H7 (cell line): ENCODE results near the gene ITGA1. TPM values are rescaled to one million over a fixed set of nuclear protein-coding genes. Genes with fewer than 3 reads are reported as not detected.

Experiments used
- DNase-seq: peaks from one replicate; pipeline ENCODE4 v3.0.0; 2012
- H3K27me3 ChIP-seq: 2 replicates; pipeline ENCODE4 v1.6.0; 2011; ENCODE audit warnings: mild to moderate bottlenecking, low read length; ENCODE audit not compliant: control insufficient read depth, insufficient read depth
- H3K36me3 ChIP-seq: replicated peaks from 2 replicates; pipeline ENCODE4 v1.5.1; 2011; ENCODE audit warnings: low read length; ENCODE audit not compliant: control insufficient read depth, insufficient read depth
- H3K4me3 ChIP-seq: 2 replicates; pipeline ENCODE4 v1.5.1; 2011; ENCODE audit warnings: low read depth, mild to moderate bottlenecking, control low read depth, low read length, moderate library complexity; ENCODE audit not compliant: insufficient read depth
- total RNA-seq: library from RNA; depleted of rRNA; stranded (reverse); fragments of >200 nt; shearing (Covaris generic); gene quantifications from 2 replicates; pipeline ENCODE4 v1.2.3, GENCODE V29; 2014

ITGA1 gene
- total RNA-seq, 1 experiment from 2014 or later, result 2.6 TPM

DNA sequence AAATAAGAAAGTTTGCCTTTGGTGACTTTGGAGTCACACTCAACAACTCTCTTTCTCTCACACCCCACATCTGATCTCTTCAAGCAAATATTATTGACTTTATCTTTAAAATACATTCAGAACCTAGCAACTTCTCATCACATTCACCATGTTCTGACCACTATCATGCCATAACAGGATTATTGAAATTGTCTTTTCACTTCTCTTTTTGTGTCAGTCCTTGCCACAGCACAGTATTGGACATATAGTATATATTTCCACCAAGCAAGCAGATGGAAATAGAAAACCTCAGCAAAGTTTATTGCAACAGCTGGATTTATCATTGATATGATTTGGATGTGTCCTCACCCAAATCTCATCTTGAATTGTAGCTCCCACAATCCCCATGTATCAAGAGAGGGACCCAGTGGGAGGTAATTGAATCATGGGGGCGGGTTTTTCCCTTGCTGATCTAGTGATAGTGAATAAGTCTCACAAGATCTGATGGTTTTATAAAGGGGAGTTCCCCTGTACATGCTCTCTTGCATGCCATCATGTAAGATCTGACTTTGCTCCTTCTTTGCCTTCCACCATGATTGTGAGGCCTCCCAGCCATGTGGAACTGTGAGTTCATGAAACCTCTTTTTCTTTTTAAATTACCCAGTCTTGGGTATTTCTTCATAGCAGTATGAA, 26.9 kb upstream of the ITGA1 start:
- Histone ChIP-seq H3K27me3 (no peaks in the 10 kb centered on the region), H3K36me3 (no peaks in the 10 kb centered on the region), H3K4me3 (no peak overlapping the region)
- no peak for DNase-seq

DNA sequence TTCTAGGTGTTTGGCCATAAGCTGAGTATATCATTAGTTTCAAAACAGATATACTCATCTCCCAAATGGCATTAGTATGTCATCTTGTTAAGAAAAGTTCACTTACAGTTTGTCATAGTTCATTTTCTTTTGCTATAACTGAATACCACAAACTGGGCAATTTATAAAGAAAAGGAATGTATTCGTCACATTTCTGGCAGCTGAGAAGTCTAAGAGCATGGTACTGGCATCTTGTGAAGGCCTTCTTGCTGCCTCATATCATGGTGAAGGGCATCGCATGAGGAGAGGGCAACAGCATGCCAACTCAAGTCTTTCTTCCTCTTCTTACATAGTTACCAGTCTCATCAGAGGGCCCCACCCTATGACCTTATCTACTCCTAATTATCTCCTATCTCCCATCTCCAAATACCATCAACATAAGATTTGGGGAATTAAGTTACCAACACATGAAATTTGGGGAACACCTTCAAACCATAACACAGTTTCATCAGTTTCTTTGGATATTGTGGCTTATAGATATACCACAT, 20.4 kb upstream of the ITGA1 start:
- Histone ChIP-seq H3K4me3 (no peak overlapping the region), H3K27me3 (no peaks in the 10 kb centered on the region), H3K36me3 (no peaks in the 10 kb centered on the region)
- DNase-seq, result no peak

DNA sequence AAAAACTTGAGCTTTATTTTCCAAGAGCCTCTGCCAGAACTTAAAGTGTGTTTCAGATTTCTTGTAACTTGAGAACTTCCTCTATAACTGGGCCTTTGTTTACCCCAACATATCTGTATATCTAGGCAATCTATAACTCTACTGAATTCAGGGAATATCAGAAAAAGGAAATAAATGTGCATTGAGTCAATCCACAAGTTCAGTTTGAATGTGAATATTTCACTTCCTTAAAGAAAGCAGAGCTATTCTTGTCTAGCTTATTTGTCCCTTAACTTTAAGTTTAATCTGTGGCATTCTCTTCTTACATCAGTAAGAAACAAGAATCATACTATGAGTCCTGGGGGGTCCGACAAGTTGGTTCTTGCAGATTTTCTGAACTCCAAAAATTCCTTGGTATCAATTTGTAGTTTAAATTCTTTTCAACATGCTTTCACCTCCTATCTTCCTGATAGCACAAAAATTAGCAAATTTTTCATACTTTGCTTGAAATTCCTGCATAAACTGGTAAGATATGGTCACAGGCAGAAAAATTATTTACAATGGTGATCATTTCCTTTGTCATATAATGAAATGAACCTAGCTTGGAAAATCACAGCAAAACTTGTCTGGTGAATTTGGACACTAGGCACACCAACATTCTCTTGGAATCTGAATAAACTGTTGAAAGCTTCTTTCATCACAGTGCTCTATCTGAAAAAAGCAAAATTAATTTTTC, 19.8 kb upstream of the ITGA1 start:
- no peaks in the 10 kb centered on the region for H3K27me3 ChIP-seq
- no peak for DNase-seq
- H3K4me3 ChIP-seq, result no peak overlapping the region
- H3K36me3 ChIP-seq, result no peaks in the 10 kb centered on the region

DNA sequence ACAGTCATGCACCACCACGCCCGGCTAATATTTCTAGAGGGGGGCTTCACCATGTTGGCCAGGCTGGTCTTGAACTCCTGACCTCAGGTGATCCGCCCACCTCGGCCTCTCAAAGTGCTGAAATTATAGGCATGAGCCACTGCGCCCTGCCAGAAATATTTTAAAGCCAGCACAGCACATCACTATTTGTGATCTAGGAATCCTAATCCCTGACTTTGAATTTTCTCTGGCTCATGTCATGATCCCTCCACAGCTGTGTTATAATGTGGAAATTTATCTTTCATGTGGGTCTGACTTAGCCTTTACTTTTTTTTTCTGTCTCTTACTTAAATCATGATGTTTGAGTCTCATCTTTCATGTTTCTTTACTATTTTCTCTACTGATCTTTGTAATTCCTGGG, 18.7 kb upstream of the ITGA1 start:
- H3K36me3 ChIP-seq, result no peaks in the 10 kb centered on the region
- no peak overlapping the region for H3K4me3 ChIP-seq
- H3K27me3 ChIP-seq, result no peaks in the 10 kb centered on the region
- no peak for DNase-seq

DNA sequence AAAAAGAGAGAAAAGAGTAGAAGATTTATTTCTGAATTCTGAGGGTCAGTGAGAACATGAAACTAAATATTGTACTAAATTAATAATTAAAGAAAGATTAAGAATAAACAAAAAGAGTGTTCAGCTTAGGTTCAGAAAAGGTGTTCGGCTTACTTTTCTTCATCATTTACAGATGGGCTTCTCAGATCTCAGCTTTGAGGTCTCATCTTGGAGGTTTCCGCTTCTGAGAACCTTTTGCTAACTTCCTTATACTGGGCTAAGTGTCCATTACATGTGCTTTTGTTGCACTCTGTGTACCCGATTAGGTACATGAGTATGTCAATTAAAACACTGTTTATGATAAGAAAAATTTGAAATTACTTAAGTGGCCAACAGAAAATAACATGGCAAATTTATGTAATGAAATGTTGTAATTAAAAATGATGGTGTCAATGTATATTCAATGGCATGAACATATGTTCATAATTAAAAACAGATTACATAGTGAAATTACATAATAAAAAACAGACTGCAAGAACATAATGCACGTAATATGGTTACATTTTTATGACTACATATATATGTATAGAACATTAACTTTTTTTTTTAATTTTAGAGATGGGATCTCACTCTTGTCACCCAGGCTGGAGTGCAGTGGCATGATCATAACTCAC, 17.3 kb upstream of the ITGA1 start:
- Histone ChIP-seq H3K36me3 (no peaks in the 10 kb centered on the region), H3K27me3 (no peaks in the 10 kb centered on the region), H3K4me3 (no peak overlapping the region)
- no peak for DNase-seq

DNA sequence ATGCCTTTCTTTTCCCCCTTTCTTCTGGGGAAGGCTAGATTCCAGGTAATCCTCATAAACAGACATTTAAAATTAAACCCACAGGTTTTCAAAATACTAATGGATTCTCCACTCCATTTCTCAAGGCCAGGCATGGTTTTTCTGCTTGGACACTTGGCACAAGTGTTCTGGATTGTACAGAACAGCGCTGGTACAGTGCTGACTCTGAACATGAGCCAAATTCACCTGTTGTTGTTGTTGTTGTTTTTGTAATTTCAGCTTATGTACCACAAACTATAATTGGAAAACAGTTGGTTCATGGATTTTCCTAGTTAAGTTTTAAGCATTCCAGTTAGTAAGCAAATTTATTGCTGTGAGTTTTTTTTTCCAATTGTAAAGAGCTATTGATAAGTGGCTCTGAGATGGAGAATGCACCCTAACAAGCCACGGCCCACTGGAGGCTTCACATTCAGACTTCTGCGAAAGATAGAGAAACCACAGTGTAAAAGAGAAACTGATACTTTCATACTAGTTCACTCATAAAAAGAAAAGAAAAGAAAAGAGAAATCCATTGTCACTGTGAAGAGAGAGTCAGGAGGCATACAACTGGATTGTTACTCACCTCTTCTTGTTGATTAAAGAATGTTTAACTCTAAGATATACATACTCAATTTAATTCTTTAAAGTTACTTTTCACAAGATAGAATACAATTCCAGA, 16.2 kb upstream of the ITGA1 start:
- no peak for DNase-seq
- no peaks in the 10 kb centered on the region for H3K36me3 ChIP-seq
- no peaks in the 10 kb centered on the region for H3K27me3 ChIP-seq
- no peak overlapping the region for H3K4me3 ChIP-seq

DNA sequence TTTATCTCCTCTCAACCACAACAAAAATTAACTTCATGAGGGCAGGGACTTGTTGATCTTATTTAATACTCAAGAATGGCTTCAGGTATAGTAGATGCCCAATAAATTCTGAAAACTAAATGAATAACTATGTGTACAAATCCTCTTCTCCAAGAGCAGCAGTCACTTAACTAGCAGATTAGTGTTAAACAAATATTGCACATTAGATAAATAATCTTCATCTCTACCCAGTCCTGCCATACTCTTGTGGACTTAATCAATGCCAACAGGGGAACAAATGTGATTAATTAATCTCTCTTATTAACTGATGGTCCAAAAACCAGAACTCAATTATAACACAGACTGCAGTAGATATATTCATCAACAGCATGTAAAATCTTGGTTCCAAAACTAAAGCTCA, 15.0 kb upstream of the ITGA1 start:
- Histone ChIP-seq H3K4me3 (no peak overlapping the region), H3K27me3 (no peaks in the 10 kb centered on the region), H3K36me3 (no peaks in the 10 kb centered on the region)
- DNase-seq, result no peak

DNA sequence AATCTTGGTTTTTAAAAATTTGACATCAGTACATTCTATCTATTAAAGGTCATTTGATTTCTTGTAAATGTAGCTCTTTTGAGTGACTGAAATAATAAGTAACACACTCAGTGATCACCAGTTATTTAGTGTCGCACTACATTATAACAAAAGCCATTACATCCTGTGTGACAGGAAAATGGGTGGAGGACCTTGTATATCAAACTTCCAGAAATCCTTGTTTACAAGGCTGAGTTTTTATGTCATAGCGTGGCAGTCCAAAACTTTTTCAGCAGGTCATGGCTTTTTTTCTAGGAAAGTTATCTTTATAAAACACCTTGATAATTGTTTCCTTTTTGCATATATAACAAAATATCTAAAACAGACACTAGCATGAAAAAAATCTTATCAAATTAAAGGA, 14.4 kb upstream of the ITGA1 start:
- H3K27me3 ChIP-seq, result no peaks in the 10 kb centered on the region
- no peak overlapping the region for H3K4me3 ChIP-seq
- DNase-seq, result no peak
- H3K36me3 ChIP-seq, result no peaks in the 10 kb centered on the region

DNA sequence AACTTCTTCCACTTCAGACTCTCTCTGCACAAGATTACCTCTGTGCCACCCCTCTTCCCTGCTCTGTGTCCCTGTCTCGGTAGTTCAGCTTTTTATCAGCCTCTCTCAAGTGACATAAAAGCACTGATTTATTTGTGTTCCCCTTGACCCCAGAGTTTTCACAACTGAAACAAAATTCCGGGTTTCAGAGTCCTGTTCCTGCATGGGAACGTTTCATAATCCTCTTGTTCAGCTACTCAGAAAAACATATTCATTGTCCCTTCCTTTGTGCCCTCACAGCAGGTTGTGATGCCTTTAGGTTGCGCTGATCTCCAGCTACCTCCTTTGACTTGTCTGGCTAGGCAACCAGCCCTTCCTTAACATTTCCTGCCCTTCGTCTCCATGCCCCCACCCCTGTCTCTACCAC, 13.7 kb upstream of the ITGA1 start:
- Histone ChIP-seq H3K27me3 (no peaks in the 10 kb centered on the region), H3K36me3 (no peaks in the 10 kb centered on the region), H3K4me3 (no peak overlapping the region)
- no peak for DNase-seq

DNA sequence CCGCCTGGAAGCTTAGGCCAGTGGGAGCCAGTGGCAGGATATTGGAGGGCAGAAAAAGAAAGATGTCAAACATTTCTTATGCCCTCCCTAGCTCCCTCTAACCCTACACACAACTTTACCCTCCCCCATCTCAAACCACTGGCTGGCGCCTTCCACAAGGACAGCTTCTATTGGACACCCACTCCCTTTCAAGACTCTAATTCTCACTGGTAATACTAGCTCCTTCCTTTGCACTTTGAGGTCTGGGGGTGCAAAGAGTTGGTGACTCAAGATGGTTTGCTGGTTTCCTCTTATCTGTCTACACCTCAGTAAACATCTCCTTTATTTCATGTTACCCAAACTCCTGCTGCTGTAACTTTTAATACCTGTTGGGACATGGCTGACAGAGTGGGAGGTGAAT, 11.6 kb upstream of the ITGA1 start:
- Histone ChIP-seq H3K27me3 (no peaks in the 10 kb centered on the region), H3K4me3 (no peak overlapping the region), H3K36me3 (no peaks in the 10 kb centered on the region)
- no peak for DNase-seq

DNA sequence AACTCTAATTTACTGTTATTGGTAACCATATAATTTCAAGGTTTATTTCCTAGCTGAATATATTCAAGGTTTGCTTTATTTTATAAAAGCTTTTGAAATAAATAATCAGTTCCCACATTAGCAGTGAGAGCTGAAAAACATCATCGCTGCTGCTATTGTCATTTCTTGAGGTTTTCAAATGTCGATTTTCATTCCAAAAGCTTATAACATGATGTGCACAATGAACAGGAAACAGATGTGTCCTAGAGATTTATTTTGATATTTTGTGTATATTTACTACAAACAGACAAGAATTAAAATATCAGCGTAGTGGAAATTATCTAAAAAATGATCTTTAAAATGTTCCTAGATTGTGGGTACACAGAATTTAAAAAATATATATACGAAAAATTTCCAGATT, 10.5 kb upstream of the ITGA1 start:
- no peak for DNase-seq
- no peak overlapping the region for H3K4me3 ChIP-seq
- H3K36me3 ChIP-seq, result no peaks in the 10 kb centered on the region
- H3K27me3 ChIP-seq, result no peaks in the 10 kb centered on the region

DNA sequence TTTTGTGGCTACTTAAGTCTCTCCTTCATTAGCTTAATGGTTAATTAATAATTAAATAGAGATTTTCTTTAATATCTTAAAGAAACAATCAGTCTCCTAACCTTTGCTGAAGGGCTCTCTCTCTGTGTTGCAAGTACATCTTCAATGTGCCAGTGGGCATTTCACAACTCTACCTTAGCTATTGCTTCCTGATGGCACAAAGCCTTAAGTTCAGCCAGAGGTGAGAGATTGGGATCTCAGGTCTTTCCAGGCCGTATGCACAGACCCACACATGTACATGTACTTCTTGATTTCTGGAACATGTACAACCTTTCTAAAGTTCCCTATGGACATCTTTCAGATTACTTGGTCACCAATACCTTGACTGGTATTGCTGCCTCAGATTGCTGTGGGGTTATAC, 8.9 kb upstream of the ITGA1 start:
- no peaks in the 10 kb centered on the region for H3K27me3 ChIP-seq
- no peaks in the 10 kb centered on the region for H3K36me3 ChIP-seq
- DNase-seq, result no peak
- no peak overlapping the region for H3K4me3 ChIP-seq

DNA sequence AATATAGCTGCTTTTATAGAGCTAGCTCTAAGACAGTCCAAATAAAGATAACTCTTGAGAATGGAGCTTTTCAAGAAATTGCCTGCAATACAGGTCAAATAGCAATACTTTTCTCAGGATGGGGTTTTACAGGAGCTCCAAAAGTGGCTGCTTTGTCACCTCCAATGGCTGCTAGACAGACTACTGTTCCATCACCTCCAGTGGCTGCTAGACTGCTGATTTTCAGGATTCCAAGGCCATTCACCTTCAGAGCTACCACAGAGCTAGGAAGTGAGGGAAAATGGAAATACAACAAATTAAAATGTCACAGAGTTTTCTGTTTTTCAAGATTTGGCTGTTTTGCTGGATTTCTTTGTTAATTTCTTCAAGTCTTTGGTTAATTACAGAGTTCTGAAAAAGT, 8.5 kb upstream of the ITGA1 start:
- no peaks in the 10 kb centered on the region for H3K27me3 ChIP-seq
- DNase-seq, result no peak
- no peaks in the 10 kb centered on the region for H3K36me3 ChIP-seq
- H3K4me3 ChIP-seq, result no peak overlapping the region

DNA sequence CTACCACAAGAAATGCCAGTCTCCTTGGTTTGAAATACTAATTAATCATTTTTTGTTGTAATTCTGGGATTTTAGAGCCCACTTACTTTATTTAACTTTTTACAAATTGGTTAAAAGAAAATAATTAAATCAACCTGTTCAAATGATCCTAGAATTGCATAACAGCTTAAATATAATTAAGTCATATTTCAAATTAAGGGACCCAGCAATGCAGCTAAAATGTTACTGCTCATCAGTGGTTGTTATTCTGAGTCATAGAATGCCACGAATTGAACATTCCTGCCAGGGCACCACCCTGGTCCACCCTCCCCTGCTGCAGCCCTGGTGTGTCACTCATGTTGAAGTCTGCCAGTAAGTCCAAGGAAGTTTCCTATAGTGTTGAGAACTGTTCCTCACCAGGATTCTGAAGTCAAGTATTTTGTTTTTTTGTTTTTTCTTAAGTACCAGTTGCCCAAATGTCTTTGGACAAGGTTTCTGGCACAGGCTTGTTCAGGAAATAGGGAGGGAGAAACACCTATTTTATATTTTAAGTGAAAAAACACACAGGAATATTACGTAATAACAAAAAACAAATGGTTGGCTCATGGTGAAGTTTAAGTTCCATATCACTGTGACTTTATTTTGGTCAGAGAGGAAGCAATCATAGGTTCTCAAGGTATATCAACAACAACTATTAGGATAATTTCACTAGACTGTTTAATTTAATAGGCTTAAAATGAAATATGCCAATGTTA, 4.3 kb upstream of the ITGA1 start:
- no peak for DNase-seq
- Histone ChIP-seq H3K36me3 (no peaks in the 10 kb centered on the region), H3K27me3 (no peaks in the 10 kb centered on the region), H3K4me3 (no peak overlapping the region)
